NOMO-1 treated with DMSO at 0.1 percent for 48 hours (cell line): Measurements from ENCODE around the gene RAI14.

Source experiments
- DNase-seq: peaks from one replicate; lab custom pipeline; 2025; ENCODE audit not compliant: unreplicated experiment; lab: John Stamatoyannopoulos, UW

Gene RAI14

DNA sequence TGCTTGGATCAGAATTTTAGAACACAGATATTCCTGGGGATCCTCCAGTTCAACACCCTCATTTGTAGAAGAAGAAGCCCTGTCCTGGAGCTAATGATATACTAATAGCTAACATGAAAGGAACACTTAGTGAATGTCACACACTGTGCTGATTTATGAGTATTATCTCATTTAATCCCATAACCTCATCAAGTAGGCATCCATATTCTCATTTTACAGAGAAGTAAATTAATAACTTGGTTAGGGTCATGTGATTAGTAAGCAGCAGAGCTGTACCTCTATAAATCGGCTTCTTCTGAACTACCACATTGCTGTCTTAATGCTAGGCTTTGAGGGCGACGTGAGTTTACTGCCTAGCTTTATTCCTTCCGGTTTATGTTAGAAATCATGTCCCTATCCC is 188.9 kb downstream of the RAI14 start:
- DNase-seq = no peak

DNA sequence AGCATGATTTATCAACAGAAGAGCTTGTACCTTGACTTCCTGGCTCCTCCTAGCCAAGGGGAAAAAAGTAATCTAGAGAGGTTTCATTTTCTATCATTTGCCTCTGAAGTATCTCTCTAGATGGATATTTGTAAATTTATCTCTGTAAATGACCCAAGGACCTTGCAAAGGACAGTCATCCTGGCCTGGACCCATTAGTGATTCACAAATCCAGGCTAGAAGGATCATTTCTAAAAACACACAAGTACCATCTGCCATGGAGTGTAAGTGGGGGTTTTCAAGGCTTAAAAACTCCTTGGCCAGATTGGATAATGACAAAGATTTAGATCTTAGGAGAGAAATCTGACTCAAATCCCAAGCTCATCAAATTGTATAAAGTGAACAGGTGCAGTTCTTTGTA is 190.9 kb downstream of the RAI14 start:
- no peak for DNase-seq

DNA sequence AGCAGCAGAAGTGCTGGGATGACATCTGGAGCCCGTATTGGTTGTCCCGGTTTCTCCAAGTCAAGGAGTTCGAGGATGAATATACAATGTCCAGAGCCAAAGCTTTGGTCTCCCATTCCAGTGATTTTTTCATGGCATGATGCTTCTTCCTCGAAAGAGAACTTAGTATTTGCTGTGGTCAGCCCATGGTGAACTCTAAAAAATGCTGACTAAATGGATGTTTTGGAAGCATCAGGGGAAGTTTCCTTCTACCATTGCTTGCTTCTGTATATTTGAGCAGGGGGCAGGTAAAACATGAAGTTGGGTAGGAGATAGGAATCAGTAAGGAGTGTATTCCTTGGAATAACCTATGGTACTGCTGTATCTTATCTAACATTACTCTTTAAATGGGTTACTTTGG is 191.4 kb downstream of the RAI14 start:
- no peak for DNase-seq

DNA sequence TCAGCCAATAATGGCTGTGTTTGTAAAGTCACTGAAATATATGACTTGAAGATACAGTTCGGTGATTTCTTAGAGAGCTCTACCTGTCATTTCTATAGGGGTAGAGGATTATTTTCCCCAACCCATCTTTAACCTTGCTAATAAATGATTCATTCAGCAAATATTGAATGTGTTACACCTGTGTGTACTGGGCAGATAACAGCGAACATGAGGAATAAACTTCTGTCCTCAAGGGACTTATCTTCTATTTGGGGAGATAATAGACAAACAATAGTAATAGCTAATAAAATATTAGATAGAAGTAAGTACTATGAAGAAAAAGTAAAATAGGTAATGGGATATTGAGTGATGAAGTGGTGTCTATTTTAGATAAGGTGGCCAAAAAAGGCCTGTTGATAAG is 192.1 kb downstream of the RAI14 start:
- DNase-seq = no peak

DNA sequence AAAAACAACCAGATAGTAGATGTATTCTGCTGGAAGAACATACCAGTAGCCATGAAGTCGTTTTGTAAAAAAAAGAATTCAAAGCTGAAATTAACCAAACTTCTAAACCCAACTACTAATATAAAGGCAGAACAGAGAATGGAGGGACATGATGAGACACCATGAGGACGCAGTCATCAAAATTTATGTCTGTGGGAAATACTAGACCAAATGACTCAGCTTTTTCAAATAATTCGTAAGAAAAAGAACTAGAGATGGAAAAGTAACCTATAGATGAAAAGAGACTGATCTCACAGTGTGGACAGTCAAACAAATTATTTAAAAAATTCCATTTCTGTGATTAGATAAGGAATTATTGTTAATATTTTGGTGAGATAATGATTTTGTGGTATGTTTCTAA is 193.1 kb downstream of the RAI14 start:
- DNase-seq = no peak

DNA sequence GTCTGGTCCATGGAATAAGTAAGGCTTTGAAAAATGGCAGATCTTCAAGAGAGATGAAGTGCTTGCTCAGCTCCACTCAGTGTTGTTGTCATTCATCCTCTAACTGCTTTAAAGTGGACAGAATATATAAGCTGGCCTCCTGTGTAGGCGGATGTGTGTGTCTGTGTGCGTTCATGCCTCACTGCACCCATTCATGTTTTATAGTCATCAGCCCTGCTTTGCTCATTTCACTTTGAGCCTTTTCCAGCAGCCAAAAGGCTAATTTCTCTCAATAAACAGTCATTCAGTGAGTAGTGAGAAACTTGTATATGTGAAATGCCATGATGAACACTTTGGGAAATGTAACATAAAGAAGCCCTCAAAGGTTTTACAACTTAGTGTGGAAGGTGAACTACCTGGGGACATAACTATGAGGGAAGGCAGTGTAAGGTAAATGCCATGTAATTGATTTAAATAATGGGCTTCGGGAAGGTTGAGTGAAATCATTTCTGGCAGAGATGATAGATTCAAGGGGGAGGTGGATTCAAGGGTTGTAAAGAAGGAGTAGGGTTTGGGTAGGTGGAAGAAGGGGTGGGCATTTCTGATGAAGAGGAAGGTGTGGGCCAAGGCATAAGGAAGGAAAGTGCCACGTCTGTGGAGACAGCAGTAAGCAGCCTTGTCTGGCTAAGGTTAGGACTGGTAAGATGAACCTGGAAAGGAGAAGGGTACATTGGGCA is 198.5 kb downstream of the RAI14 start:
- no peak for DNase-seq

DNA sequence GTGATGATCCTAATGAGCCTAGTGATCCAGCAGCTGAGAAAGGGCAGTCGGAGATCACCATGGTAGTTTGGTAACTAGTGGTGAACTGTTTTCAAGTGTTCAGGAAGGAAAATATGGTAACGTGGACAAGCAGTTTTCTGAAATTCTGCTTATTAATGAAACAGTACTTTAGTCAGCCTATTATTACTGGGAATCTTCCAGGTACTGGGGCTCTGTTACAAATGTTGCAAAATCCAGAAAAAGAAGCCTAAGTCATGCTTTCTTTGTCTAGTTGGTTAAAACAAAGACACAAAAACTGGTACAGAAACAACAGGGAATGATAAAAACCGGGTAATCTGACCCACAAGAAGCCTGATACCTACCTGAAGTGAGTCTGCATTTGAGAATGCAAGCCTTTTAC is 201.0 kb downstream of the RAI14 start:
- no peak for DNase-seq

DNA sequence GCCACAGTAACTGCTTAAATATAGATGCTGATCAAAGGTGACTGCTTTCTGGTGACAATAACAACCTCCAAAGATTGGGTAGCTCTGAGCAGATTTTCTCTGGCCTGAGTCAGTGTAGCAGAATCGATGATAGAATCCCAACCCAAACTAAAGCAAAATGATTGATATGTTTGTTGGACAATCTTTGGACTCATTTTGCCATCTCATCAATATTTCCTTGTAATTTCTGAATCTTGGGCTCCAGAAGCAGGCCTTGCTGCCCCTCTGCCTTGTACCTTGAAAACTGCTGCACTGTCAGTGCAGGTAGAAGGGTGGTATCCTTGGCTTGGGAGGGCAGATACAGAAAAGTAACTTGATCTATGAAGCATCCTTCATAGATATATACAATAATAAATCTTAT is 201.8 kb downstream of the RAI14 start:
- DNase-seq = no peak

DNA sequence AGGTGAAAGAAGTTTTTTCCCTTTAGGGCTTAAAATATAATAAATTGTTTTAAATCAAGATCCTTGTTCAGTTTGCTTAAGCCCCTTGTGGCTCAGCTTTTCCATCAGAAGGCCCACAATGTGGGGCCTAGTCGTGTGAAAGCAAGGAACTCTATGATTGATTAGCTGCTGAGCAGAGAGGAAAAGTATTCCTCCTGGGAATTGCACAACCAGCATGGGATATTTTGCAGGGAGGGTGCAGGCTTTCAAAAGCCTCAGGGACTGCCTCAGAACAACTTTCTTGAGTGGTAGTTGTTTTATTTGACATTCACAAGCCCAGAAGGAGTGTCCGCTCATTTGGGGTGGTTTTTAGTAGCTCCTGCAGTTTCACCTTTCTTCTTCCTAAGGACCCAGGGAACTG is 202.7 kb downstream of the RAI14 start:
- no peak for DNase-seq

DNA sequence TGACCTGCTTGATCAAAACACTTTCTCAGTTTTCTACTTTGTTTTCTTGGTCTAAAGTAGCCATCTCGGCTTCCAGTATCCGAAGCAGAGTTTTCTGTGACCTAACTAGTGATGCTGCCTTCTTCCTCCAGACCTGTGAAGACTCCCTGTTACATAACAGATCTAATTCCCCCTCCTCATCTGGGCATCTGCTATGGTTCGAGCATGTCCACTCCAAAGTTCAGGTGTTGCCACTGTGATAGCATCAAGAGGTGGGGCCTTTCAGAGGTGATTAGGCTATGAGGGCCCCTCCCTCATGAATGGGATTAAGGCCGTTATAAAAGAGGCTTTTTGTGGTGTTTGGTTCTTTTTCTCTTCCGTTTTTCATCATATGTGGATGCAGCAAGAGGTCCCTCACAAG is 203.1 kb downstream of the RAI14 start:
- no peak for DNase-seq

DNA sequence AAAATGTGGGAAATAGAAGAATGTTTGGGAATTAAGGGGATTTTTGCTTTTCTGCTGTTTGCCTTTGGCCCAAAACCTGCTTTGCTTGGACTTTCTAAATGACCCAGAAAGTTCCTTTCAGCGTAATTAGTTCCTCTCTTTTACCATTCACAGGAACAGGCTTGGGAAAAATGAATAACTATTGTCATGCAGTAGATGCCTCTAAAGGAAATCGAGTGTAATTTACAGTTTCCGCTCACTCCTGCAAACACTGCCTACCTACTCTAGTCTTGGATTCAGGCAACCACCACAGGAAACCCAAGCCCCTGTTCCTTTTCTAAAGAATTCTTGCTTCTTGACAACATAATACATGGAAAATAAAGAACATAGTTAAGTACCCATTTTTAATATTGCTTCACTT is 207.8 kb downstream of the RAI14 start:
- no peak for DNase-seq

DNA sequence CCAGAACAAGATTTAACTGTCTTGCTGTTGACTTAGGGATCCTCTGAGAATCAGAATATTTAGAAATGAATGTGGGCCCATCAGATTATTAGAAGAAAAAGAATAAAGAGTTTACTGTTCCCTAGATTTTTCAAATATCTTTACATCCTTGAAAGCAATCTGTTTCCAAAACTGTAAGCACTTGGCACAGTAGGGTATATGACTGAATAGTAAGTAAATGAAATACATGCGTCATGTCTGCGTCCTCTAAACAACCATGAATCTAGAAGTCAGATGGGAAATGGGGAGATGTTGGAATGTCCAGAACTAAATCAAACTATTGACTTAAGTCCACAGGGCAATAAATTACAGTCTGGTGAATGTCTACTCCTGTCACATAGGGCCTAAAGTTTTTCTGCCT is 209.0 kb downstream of the RAI14 start:
- no peak for DNase-seq

DNA sequence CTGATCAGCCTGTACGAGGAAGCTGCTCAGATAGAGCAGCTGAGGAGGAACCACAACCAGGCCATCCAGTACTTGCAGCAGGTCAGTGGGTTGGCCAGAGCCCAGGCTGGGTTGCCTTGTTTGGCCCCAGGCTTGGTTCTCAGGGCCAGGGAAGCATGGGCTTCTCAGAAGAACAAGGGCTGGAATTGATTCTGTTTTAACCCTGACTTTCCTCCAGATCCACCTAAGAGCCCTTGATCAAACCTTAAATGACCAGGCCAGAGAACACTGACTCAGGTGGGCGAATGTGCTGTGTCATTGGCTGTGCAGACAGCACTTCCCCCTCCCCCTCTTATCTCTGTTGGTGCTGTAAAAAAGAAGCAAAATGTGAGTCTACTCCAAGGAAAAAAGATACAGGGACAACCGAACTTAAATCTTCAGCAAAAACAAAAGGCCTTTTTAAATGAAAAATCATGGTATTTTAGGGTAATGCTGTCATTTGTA is 210.9 kb downstream of the RAI14 start:
- no peak for DNase-seq

DNA sequence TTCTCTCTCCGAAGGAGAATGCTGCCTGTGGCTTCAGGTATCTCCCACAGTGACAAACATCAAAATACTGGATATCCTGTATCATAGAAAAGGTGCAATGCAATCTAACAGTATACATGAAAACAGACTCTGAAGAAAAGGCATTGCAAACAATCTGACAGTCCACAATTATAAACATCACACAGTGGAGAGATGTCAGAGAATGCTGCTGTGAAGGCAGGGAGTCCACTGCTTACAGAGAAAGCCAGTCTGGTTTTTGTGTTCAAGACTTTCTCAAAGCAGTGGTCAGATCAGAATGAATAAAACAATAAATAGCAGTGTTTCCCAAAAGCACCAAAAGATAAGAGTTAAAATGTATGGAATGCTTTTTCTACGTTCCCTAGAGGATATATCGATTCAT is 211.5 kb downstream of the RAI14 start:
- no peak for DNase-seq

DNA sequence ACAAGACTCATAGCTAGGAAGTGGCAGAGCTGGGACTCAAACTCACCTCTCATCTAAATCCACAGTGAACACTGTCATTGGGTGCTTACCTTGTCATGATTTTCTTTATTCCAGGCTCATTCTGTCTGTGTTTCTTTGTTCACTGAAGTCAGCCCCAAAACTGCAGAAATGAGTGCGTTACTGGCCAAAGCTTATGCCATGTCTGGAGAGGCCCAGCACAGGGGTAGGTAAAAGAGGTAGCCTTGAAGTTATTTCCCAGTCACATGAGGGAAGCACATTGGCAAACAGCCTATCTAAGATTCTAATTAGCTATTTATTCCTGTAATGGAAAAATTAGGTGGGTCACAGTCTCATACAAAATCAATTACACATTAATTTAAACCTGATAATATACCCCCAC is 212.7 kb downstream of the RAI14 start:
- no peak for DNase-seq

DNA sequence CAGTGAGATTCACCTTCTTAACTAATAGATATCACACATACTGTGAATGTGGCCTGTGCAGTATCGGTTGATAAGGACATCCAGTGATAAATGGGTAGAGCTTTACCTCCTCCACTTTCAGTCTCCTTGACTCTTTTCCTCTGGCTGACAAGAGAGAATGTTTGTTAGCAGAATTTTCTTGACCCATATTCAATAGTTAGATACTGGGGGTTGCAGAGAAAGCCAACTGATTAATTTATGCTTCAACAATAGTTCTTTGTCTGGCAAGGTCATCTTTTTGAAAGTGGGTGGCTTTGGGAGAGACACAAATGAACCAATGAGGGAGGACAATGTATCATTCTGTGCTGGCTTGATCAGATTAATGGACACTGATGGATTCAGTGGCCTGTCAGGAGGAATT is 213.1 kb downstream of the RAI14 start:
- DNase-seq = no peak

DNA sequence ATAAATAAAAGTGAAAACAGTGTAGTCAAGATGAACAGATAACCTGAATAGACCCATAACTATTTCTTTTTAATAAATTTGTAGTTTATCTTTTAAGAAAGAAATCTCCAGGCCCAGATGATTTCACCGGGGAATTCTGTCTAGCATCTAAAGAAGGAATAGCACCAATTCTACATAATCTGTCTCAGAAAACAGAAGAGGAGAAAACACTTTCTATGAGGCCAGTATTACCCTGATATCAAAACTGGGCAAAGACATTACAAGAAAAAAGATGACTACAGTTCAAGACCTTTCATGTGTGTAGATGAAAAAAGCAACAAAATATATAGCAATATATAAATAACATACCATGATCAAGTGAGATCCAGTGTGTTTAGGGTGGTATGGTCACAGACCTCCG is 214.3 kb downstream of the RAI14 start:
- no peak for DNase-seq

DNA sequence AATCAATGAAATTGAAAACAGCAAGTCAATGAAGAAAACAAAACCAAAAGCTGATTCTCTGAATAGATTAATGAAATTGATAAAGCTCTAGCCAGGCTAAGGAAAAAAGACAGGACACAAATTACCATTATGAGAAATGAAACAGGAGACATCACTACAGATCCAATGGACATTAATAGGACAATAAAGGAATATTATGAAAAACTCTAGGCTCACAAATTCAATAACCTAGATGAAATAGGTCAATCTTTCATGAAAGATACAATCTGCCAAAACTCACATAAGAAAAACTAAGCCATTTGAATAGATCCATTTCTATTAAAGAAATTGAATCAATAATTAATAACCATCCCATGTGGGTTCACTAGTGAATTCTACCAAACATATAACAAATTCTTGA is 220.1 kb downstream of the RAI14 start:
- no peak for DNase-seq

DNA sequence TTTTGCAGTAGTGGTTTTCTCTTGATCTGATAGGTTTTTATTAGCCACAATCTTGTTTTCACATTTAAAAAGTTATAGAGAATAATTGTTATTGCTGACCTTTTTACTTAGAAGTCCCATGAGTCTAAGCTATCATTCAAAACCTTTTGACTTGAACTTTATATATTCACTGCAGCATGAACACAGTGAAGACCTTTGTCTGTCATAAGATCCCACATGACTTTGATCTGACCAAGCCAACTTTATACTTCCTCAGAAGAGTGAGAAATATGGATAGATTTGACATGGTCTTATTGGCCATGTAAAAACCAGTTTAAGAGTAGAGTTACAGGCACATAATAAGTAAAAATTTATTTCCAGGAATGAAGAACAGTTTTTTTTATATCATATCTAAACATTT is 225.1 kb downstream of the RAI14 start:
- no peak for DNase-seq
